ENCODE data around the gene FOXP4. TPM values are rescaled to one million over a fixed set of nuclear protein-coding genes. Genes with fewer than 3 reads are reported as not detected.

The FOXP4 gene
- total and polyA plus RNA-seq, 9 donors = 2.3 to 37.4 (median 15.5) TPM

DNA sequence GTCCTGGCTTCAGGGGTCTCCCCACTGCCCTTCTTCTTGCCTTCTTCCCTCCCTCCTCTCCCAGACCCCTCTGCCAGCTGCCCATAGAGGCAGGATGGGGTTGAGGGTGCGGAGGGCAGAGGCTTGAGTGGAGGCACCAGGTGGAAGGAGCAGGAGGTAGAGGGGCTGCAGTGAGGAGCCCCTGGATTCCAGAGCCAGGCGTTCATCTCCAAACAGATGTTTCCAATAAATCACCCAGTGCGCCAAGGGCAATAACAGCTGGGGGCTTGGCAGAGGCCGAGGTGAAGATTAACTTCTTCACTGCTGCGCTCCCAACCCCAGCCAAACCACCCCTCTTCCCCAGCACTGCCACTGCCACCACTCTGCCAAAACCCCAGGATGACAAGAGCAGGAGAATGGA, 102.7 kb downstream of the FOXP4 start:
- H3K27me3 ChIP-seq = no peaks in the 10 kb centered on the region
- intact Hi-C loops (cut with DNase I) = no loop called here
- peaks cover 2% of the 10 kb centered on the region for H3K4me1 ChIP-seq (ENCODE audit: insufficient read depth)
- peak in 1 of 5 donors; percentile 17 for DNase-seq
- H3K9me3 ChIP-seq = no peaks in the 10 kb centered on the region
- no peak overlapping the region for H3K27ac ChIP-seq
- TF ChIP-seq EP300 (IDR thresholded peaks at IDR 0.05) (no peak), POLR2A (IDR thresholded peaks at IDR 0.05) (no peak), CTCF (IDR thresholded peaks at IDR 0.05) (no peak)
- no peaks in the 10 kb centered on the region for H3K36me3 ChIP-seq
- WGBS, 3 donors = 33 to 41% (median 36%) methylated on average over 5 of the region's 5 CpGs
- H3K4me3 ChIP-seq = no peak overlapping the region

DNA sequence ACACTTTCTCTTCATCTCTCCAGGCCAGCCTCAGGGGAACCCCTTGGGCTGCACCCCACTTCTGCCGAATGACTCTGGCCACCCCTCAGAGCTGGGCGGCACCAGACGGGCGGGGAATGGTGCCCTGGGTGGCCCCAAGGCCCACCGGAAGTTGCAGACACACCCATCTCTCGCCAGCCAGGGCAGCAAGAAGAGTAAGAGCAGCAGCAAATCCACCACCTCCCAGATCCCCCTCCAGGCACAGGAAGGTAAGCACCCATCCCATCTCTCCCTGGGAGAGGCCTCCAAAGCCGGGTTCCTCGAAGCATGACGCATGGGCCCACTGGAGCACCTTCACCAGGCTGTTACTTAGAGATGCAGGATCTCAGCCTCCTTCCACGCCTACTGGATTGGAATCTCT, 103.4 kb downstream of the FOXP4 start:
- H3K4me3 ChIP-seq = no peak overlapping the region
- TF ChIP-seq POLR2A (IDR thresholded peaks at IDR 0.05) (no peak), CTCF (IDR thresholded peaks at IDR 0.05) (no peak), EP300 (IDR thresholded peaks at IDR 0.05) (no peak)
- peak in 1 of 5 donors; percentile 9 for DNase-seq
- WGBS, 3 donors = 71 to 83% (median 75%) methylated on average over 10 of the region's 10 CpGs
- no peaks in the 10 kb centered on the region for H3K36me3 ChIP-seq
- H3K27me3 ChIP-seq = no peaks in the 10 kb centered on the region
- intact Hi-C loops (cut with DNase I) = no loop called here
- no peak overlapping the region for H3K27ac ChIP-seq
- H3K9me3 ChIP-seq = no peaks in the 10 kb centered on the region
- peaks cover 2% of the 10 kb centered on the region for H3K4me1 ChIP-seq (ENCODE audit: insufficient read depth)

DNA sequence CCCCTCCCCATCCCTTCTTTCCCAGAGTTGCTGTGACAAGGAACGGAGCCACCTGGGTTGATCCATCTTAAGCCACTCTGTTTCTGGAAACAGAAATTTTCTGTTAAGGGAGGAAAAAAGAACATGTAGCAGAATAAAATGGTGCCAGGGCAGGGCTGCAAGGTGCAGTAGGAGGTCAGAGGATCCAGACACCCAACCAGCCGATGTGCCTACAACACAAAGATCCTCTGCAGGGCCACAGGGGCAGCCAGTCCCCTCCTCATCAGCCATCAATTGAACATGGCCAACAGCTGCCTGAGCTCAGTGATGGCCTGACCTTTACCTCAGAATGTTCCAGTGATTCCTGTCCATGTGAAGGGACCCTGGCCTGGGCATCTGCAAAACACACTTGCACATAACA, 103.9 kb downstream of the FOXP4 start:
- WGBS, 3 donors = 87 to 88% (median 88%) methylated on average over 2 of the region's 2 CpGs

DNA sequence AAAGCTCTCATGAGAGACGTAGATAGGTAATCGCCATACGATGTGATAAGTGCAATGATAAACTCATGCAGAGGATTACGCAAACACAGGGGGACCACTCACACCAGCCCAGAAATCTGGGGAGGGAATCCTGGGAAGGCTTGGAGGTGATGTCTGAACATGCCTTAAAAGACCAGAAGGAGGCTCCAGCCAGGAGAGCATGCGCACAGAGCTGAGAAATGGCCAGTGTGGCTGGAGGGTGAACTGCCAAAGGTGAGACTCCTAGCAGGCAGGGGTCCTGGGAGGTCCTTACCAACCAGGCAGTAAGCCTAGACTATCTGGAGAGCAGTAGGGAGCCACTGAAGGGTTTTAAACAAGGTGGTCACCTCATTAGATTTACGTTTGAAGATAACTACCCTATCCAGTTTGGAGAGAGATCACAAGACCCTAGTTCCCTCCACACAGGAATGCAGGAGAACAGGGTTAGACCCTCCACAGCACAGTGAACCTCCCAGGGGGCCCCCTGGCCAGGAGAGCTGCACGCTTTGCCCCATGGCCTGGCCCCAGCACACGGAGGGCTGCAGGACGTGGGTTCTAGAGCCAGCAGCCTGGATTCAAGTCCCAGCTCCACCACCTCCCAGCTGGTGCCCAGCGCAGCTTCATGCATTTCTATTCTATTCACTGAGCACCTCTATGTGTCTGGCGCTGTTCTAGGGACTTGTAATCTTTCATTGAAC, 105.2 kb downstream of the FOXP4 start:
- Histone ChIP-seq H3K9me3 (no peaks in the 10 kb centered on the region), H3K4me3 (no peak overlapping the region), H3K36me3 (no peaks in the 10 kb centered on the region), H3K27ac (no peak overlapping the region), H3K4me1 (ENCODE audit: insufficient read depth) (peaks cover 2% of the 10 kb centered on the region), H3K27me3 (no peaks in the 10 kb centered on the region)
- WGBS, 3 donors = 79 to 85% (median 81%) methylated on average over 11 of the region's 11 CpGs
- intact Hi-C loops (cut with DNase I) = no loop called here
- no peak for DNase-seq
- no peak for TF ChIP-seq EP300 (IDR thresholded peaks at IDR 0.05)
- TF ChIP-seq CTCF (IDR thresholded peaks at IDR 0.05) = no peak
- TF ChIP-seq POLR2A (IDR thresholded peaks at IDR 0.05) = no peak

More for the DNA sequence above, 103.9 kb downstream of the FOXP4 start:
- no peak overlapping the region for H3K4me3 ChIP-seq
- H3K27ac ChIP-seq = no peak overlapping the region
- no peaks in the 10 kb centered on the region for H3K9me3 ChIP-seq
- DNase-seq = no peak
- peaks cover 2% of the 10 kb centered on the region for H3K4me1 ChIP-seq (ENCODE audit: insufficient read depth)
- no peaks in the 10 kb centered on the region for H3K27me3 ChIP-seq
- TF ChIP-seq CTCF (IDR thresholded peaks at IDR 0.05) (no peak), EP300 (IDR thresholded peaks at IDR 0.05) (no peak), POLR2A (IDR thresholded peaks at IDR 0.05) (no peak)
- H3K36me3 ChIP-seq = no peaks in the 10 kb centered on the region
- intact Hi-C loops (cut with DNase I) = no loop called here

Small RNAs within 50 kb of the gene (microRNA-seq; reads per million reads assigned to microRNA genes)
- gene MIR4641 = 0.16 to 0.38 (median 0.18) reads per million in 3 donors

Small RNAs within 50 kb of the gene (small RNA-seq; reads per million reads assigned to genes)
- gene MIR4641 = not detected

Other genes starting within 250 kb of the FOXP4 start
- not detected for gene NCR2, start 210.8 kb upstream of the FOXP4 start, total RNA-seq
- gene NCR2, start 210.8 kb upstream of the FOXP4 start, polyA plus RNA-seq = not detected
- 10 to 100 TPM in 5 of 7 donors, 1 to 10 TPM in 2; 7.4 to 24.4 (median 20.4) TPM for gene MDFI, start 92.1 kb downstream of the FOXP4 start, total RNA-seq
- gene MDFI, start 92.1 kb downstream of the FOXP4 start, polyA plus RNA-seq = 10 to 100 TPM in 1 of 2 donors, 1 to 10 TPM in 1; 3.8 to 24.0 TPM
- 10 to 100 TPM in 4 of 7 donors, 1 to 10 TPM in 3; 7.3 to 14.9 (median 10.3) TPM for gene TFEB, start 189.2 kb downstream of the FOXP4 start, total RNA-seq
- gene TFEB, start 189.2 kb downstream of the FOXP4 start, polyA plus RNA-seq = 1 to 10 TPM; 2.8 to 6.9 TPM
- gene PGC, start 201.0 kb downstream of the FOXP4 start, total RNA-seq = under 1 TPM in 2 of 7 donors, not detected in 5; 0.53 to 0.94 TPM
- gene PGC, start 201.0 kb downstream of the FOXP4 start, polyA plus RNA-seq = under 1 TPM in 1 of 2 donors, not detected in 1; 0.81 TPM
- 1 to 10 TPM; 2.6 to 8.4 (median 6.2) TPM for gene FRS3, start 233.5 kb downstream of the FOXP4 start, total RNA-seq
- gene FRS3, start 233.5 kb downstream of the FOXP4 start, polyA plus RNA-seq = 1 to 10 TPM in 1 of 2 donors, under 1 TPM in 1; 1.00 to 6.8 TPM
- 1 to 10 TPM; 1.6 to 7.3 (median 3.7) TPM for gene PRICKLE4, start 234.4 kb downstream of the FOXP4 start, total RNA-seq
- 1 to 10 TPM; 1.5 to 3.0 TPM for gene PRICKLE4, start 234.4 kb downstream of the FOXP4 start, polyA plus RNA-seq
- gene TOMM6, start 241.3 kb downstream of the FOXP4 start, total RNA-seq = 100 to 1,000 TPM; 105 to 167 (median 144) TPM
- gene TOMM6, start 241.3 kb downstream of the FOXP4 start, polyA plus RNA-seq = 100 to 1,000 TPM; 210 to 244 TPM